ENCODE data around the gene BAIAP2L1. TPM values are rescaled to one million over a fixed set of nuclear protein-coding genes. Genes with fewer than 3 reads are reported as not detected.
A peak's percentile ranks its signal among the peaks of the same experiment; 100 is the strongest.

The BAIAP2L1 gene
- total and polyA plus RNA-seq, 2 donors (not counting 3 experiments of a cell fraction or from before 2014, with no cell fraction given): 0.32 to 1.1 TPM

GRCh38 chr7:98357751-98358161, 43.1 kb downstream of the BAIAP2L1 start:
- dilution Hi-C loops (cut with MboI; ENCODE audit: extremely low pct_ligation_motif_present, low sequenced_read_pairs): no loop called here
- POLR2A ChIA-PET: no interaction called here
- peak; percentile 48 for DNase-seq (ENCODE audit: low read depth, low spot score)

GRCh38 chr7:98355250-98355538, 45.7 kb downstream of the BAIAP2L1 start:
- DNase-seq (ENCODE audit: low read depth, low spot score) (no peak), FAIRE-seq (no peak)
- no peaks in the 10 kb centered on the region for H3K36me3 ChIP-seq (ENCODE audit: control insufficient read depth in 2 of 2, extremely low read depth in 1 of 2, insufficient read depth in 2 of 2, low read length in 2 of 2)
- H3K4me1 ChIP-seq (ENCODE audit: control insufficient read depth, extremely low read depth, insufficient read depth, low read length): peaks cover 19% of the 10 kb centered on the region
- no peak overlapping the region for H3K4me3 ChIP-seq (replicated peaks in 1 of 3; ENCODE audit: insufficient read depth in 1 of 3, low read depth in 1 of 3, low read length in 3 of 3)
- H3K27me3 ChIP-seq (ENCODE audit: control insufficient read depth in 2 of 2, insufficient read depth in 2 of 2, low read length in 2 of 2): no peaks in the 10 kb centered on the region
- no peaks in the 10 kb centered on the region for H4K20me1 ChIP-seq (replicated peaks; ENCODE audit: control insufficient read depth, extremely low read depth, insufficient read depth, low read length)
- H3K4me2 ChIP-seq (ENCODE audit: insufficient read depth, low read length): no peak overlapping the region
- no peak overlapping the region for H3K27ac ChIP-seq (ENCODE audit: insufficient read depth, low read depth, low read length)
- ChIA-PET POLR2A (interaction anchor here (0.7 to 1.0 kb wide), 2 partner anchors 9 to 40 kb away, joined by 3 to 4 read pairs; no protein-coding TSS in a partner anchor), CTCF (interaction anchor here (1.0 to 1.7 kb wide), 3 partner anchors 46 to 90 kb away, joined by 3 to 6 read pairs (median 3); partner anchors contain the start of gene BAIAP2L1)
- no peak overlapping the region for H2AFZ ChIP-seq (ENCODE audit: low read depth, low read length)
- H3K9ac ChIP-seq (replicated peaks; ENCODE audit: extremely low read depth, insufficient read depth, low read length): no peak overlapping the region
- no peaks in the 10 kb centered on the region for H3K79me2 ChIP-seq (ENCODE audit: control insufficient read depth, insufficient read depth, low read length)
- intact Hi-C loops (cut with micrococcal nuclease): loop anchor here (2.0 kb wide), 1 partner anchor 72 kb away; no protein-coding TSS in a partner anchor
- BruUV-seq (replicated peaks): no TSS peak
- H3K9me1 ChIP-seq (replicated peaks; ENCODE audit: control insufficient read depth, extremely low read depth, insufficient read depth, low read length): no peaks in the 10 kb centered on the region
- TF ChIP-seq CTCF (IDR thresholded peaks at IDR 0.05; ENCODE audit: extremely low read depth in 1 of 2, insufficient read depth in 1 of 2, low read depth in 1 of 2, low read length in 2 of 2): no peak
- no peak for TF ChIP-seq GATA2 (IDR thresholded peaks at IDR 0.05; ENCODE audit: insufficient read depth, insufficient read length, low read depth, low read length)
- TF ChIP-seq EZH2 (IDR thresholded peaks at IDR 0.05; ENCODE audit: borderline replicate concordance, low read depth, low read length, severe bottlenecking): no peak
- no peak for TF ChIP-seq POLR2A (IDR thresholded peaks at IDR 0.05; ENCODE audit: low read depth, low read length)
- TF ChIP-seq MAX (IDR thresholded peaks at IDR 0.05; ENCODE audit: insufficient read depth, insufficient read length): no peak
- no peak for TF ChIP-seq POLR2AphosphoS5 (IDR thresholded peaks at IDR 0.05; ENCODE audit: insufficient read depth, low read depth, low read length)
- TF ChIP-seq JUN (IDR thresholded peaks at IDR 0.05; ENCODE audit: borderline replicate concordance, insufficient read depth, insufficient read length, low read depth): no peak
- TF ChIP-seq MYC (IDR thresholded peaks at IDR 0.05; ENCODE audit: low read depth, low read length): no peak
- dilution Hi-C loops (cut with MboI; ENCODE audit: extremely low pct_ligation_motif_present, low sequenced_read_pairs): no loop called here
- no peaks in the 10 kb centered on the region for H3K9me3 ChIP-seq (replicated peaks; ENCODE audit: control insufficient read depth, insufficient read depth, low read length)

More at GRCh38 chr7:98357751-98358161, 43.1 kb downstream of the BAIAP2L1 start:
- Histone ChIP-seq H3K27me3 (ENCODE audit: control insufficient read depth in 2 of 2, insufficient read depth in 2 of 2, low read length in 2 of 2) (no peaks in the 10 kb centered on the region), H3K4me2 (ENCODE audit: insufficient read depth, low read length) (peak overlapping the region; percentile 40), H3K4me3 (replicated peaks in 1 of 3; ENCODE audit: insufficient read depth in 1 of 3, low read depth in 1 of 3, low read length in 3 of 3) (no peak overlapping the region), H3K9me3 (replicated peaks; ENCODE audit: control insufficient read depth, insufficient read depth, low read length) (no peaks in the 10 kb centered on the region), H3K27ac (ENCODE audit: insufficient read depth, low read depth, low read length) (no peak overlapping the region), H2AFZ (ENCODE audit: low read depth, low read length) (no peak overlapping the region), H3K36me3 (ENCODE audit: control insufficient read depth in 2 of 2, extremely low read depth in 1 of 2, insufficient read depth in 2 of 2, low read length in 2 of 2) (no peaks in the 10 kb centered on the region), H3K9ac (replicated peaks; ENCODE audit: extremely low read depth, insufficient read depth, low read length) (no peak overlapping the region), H3K9me1 (replicated peaks; ENCODE audit: control insufficient read depth, extremely low read depth, insufficient read depth, low read length) (no peaks in the 10 kb centered on the region), H3K79me2 (ENCODE audit: control insufficient read depth, insufficient read depth, low read length) (no peaks in the 10 kb centered on the region), H3K4me1 (ENCODE audit: control insufficient read depth, extremely low read depth, insufficient read depth, low read length) (peaks cover 17% of the 10 kb centered on the region), H4K20me1 (replicated peaks; ENCODE audit: control insufficient read depth, extremely low read depth, insufficient read depth, low read length) (no peaks in the 10 kb centered on the region)
- CTCF ChIA-PET: interaction anchor here (0.9 kb wide), 1 partner anchor 13 kb away, joined by 4 read pairs; no protein-coding TSS in a partner anchor
- no TSS peak for BruUV-seq (replicated peaks)
- TF ChIP-seq POLR2A (IDR thresholded peaks at IDR 0.05; ENCODE audit: low read depth, low read length): no peak
- TF ChIP-seq JUN (IDR thresholded peaks at IDR 0.05; ENCODE audit: borderline replicate concordance, insufficient read depth, insufficient read length, low read depth): peak; percentile 16
- peak; percentile 63 for TF ChIP-seq FOS (IDR thresholded peaks at IDR 0.05; ENCODE audit: borderline replicate concordance, insufficient read depth, low read length)
- FAIRE-seq: peak; percentile 79
- intact Hi-C loops (cut with micrococcal nuclease): no loop called here

Measured in endothelial cell of umbilical vein (primary cell).